Stimulated activated CD4-positive, alpha-beta T cell treated with anti-CD3 and anti-CD28 coated beads, Interleukin-1b, Interleukin-23, amount 100 ng/mL, for 4 hours (primary cell): Measurements from ENCODE around the gene BPIFB1.

Experiments
- DNase-seq, 2 donors: peaks; one replicate each; pipeline ENCODE4 v3.0.0-alpha.2; 2020; ENCODE audit warnings: low read depth in 2 of 2

BPIFB1 gene

GRCh38 chr20:33325350-33325749 lies 42.3 kb downstream of the BPIFB1 start:
- no peak for DNase-seq

- DNase-seq: no peak
Measured at GRCh38 chr20:33328157-33329137, 45.4 kb downstream of the BPIFB1 start.

GRCh38 chr20:33332905-33333456 lies 50.0 kb downstream of the BPIFB1 start:
- DNase-seq: no peak

- no peak for DNase-seq
Measured at GRCh38 chr20:33333616-33334015, 50.6 kb downstream of the BPIFB1 start.

- no peak for DNase-seq
Measured at GRCh38 chr20:33334111-33334510, 51.1 kb downstream of the BPIFB1 start.

GRCh38 chr20:33336375-33336774 lies 53.4 kb downstream of the BPIFB1 start:
- no peak for DNase-seq

GRCh38 chr20:33337119-33337518 lies 54.1 kb downstream of the BPIFB1 start:
- no peak for DNase-seq

- no peak for DNase-seq
Measured at GRCh38 chr20:33337531-33338165, 54.6 kb downstream of the BPIFB1 start.

- no peak for DNase-seq
Measured at GRCh38 chr20:33338467-33339258, 55.6 kb downstream of the BPIFB1 start.

- no peak for DNase-seq
Measured at GRCh38 chr20:33339515-33340058, 56.6 kb downstream of the BPIFB1 start.

- DNase-seq: no peak
Measured at GRCh38 chr20:33343521-33343920, 60.5 kb downstream of the BPIFB1 start.

- no peak for DNase-seq
Measured at GRCh38 chr20:33345342-33345741, 62.3 kb downstream of the BPIFB1 start.

GRCh38 chr20:33348136-33348937 lies 65.3 kb downstream of the BPIFB1 start:
- DNase-seq: no peak

- no peak for DNase-seq
Measured at GRCh38 chr20:33349493-33349892, 66.5 kb downstream of the BPIFB1 start.

- DNase-seq: no peak
Measured at GRCh38 chr20:33351696-33352095, 68.7 kb downstream of the BPIFB1 start.

GRCh38 chr20:33352258-33353012 lies 69.4 kb downstream of the BPIFB1 start:
- no peak for DNase-seq

- DNase-seq: no peak
Measured at GRCh38 chr20:33353013-33353402, 70.0 kb downstream of the BPIFB1 start.
